Neural cell (in vitro differentiated cells): ENCODE data around the gene GINS3.

ENCODE experiments used
- CTCF ChIP-seq: fragments of 450-650 bp; IDR thresholded peaks from 2 replicates; pipeline ENCODE4 v1.5.1; 2014; ENCODE audit warnings: antibody characterized with exemption, mild to moderate bottlenecking, moderate library complexity; ENCODE audit not compliant: poor library complexity, severe bottlenecking
- EP300 ChIP-seq: fragments of 450-650 bp; conservative IDR thresholded peaks from 2 replicates; pipeline ENCODE4 v1.6.1; 2014; ENCODE audit warnings: antibody characterized with exemption, mild to moderate bottlenecking, moderate library complexity; ENCODE audit not compliant: poor library complexity, severe bottlenecking
- EZH2 ChIP-seq: fragments of 200-600, 300-800 bp; shearing (Covaris generic), sonication (generic); IDR thresholded peaks from 2 replicates; pipeline ENCODE4 v1.6.1; 2014; ENCODE audit warnings: antibody characterized with exemption, low read length, borderline replicate concordance, mild to moderate bottlenecking; ENCODE audit not compliant: insufficient read depth, poor library complexity, severe bottlenecking
- POLR2AphosphoS5 ChIP-seq: IDR thresholded peaks from 2 replicates; pipeline ENCODE4 v1.6.1; 2012
- RAD21 ChIP-seq: fragments of 450-650 bp; conservative IDR thresholded peaks from 2 replicates; pipeline ENCODE4 v1.6.1; 2014; ENCODE audit warnings: antibody characterized with exemption, mild to moderate bottlenecking, moderate library complexity
- TF ChIP-seq, protein P1 (sequence below): IDR thresholded peaks from 2 replicates; pipeline ENCODE4 v1.6.1; 2012; ENCODE audit warnings: borderline replicate concordance

GRCh38 chr16:58343562-58343961, 48.7 kb upstream of the GINS3 start:
- TF ChIP-seq RAD21: no peak
- no peak for TF ChIP-seq CTCF
- no peak for TF ChIP-seq EP300
- TF ChIP-seq POLR2AphosphoS5: no peak
- no peak for TF ChIP-seq EZH2
- TF ChIP-seq, protein P1, sequence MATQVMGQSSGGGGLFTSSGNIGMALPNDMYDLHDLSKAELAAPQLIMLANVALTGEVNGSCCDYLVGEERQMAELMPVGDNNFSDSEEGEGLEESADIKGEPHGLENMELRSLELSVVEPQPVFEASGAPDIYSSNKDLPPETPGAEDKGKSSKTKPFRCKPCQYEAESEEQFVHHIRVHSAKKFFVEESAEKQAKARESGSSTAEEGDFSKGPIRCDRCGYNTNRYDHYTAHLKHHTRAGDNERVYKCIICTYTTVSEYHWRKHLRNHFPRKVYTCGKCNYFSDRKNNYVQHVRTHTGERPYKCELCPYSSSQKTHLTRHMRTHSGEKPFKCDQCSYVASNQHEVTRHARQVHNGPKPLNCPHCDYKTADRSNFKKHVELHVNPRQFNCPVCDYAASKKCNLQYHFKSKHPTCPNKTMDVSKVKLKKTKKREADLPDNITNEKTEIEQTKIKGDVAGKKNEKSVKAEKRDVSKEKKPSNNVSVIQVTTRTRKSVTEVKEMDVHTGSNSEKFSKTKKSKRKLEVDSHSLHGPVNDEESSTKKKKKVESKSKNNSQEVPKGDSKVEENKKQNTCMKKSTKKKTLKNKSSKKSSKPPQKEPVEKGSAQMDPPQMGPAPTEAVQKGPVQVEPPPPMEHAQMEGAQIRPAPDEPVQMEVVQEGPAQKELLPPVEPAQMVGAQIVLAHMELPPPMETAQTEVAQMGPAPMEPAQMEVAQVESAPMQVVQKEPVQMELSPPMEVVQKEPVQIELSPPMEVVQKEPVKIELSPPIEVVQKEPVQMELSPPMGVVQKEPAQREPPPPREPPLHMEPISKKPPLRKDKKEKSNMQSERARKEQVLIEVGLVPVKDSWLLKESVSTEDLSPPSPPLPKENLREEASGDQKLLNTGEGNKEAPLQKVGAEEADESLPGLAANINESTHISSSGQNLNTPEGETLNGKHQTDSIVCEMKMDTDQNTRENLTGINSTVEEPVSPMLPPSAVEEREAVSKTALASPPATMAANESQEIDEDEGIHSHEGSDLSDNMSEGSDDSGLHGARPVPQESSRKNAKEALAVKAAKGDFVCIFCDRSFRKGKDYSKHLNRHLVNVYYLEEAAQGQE: no peak
